HepG2 (cell line): ENCODE data around the gene GCDH. TPM values are rescaled to one million over a fixed set of nuclear protein-coding genes. Genes with fewer than 3 reads are reported as not detected.

Experiments used
- CCAR2 ChIP-seq: fragments of 200-400 bp; formaldehyde crosslinking; optimal IDR thresholded peaks from 2 replicates; pipeline ENCODE3; 2018; ENCODE audit warnings: low read depth, mild to moderate bottlenecking, low read length, moderate library complexity
- CHD2 ChIP-seq: IDR thresholded peaks from 2 replicates; pipeline ENCODE4 v1.6.1; 2011; ENCODE audit warnings: low read depth, low read length, improper control_type of control experiment
- EEA1 ChIP-seq: sonication (generic); formaldehyde crosslinking; IDR thresholded peaks from 2 replicates; pipeline ENCODE4 v1.5.1; 2020; ENCODE audit warnings: mild to moderate bottlenecking, missing genetic modification reagents, borderline replicate concordance
- ISX ChIP-seq: sonication (generic); formaldehyde crosslinking; conservative IDR thresholded peaks from 2 replicates; pipeline ENCODE4 v1.5.0; 2020; ENCODE audit warnings: missing genetic modification reagents
- MAFG ChIP-seq: sonication (generic); formaldehyde crosslinking; IDR thresholded peaks from 2 replicates; pipeline ENCODE4 v1.5.1; 2020; ENCODE audit warnings: mild to moderate bottlenecking, missing genetic modification reagents
- MATR3 ChIP-seq: sonication (generic); formaldehyde crosslinking; IDR thresholded peaks from 2 replicates; pipeline ENCODE4 v1.4.0; 2020; ENCODE audit warnings: missing genetic modification reagents
- MYNN ChIP-seq: sonication (generic); formaldehyde crosslinking; IDR thresholded peaks from 2 replicates; pipeline ENCODE4 v1.4.0; 2020; ENCODE audit warnings: mild to moderate bottlenecking, low read depth, missing genetic modification reagents
- NFE2L1 ChIP-seq: sonication (generic); formaldehyde crosslinking; IDR thresholded peaks from 2 replicates; pipeline ENCODE4 v1.4.0; 2020; ENCODE audit warnings: missing genetic modification reagents, mild to moderate bottlenecking, borderline replicate concordance
- ZBTB7B ChIP-seq: sonication (generic); formaldehyde crosslinking; IDR thresholded peaks from 2 replicates; pipeline ENCODE4 v1.4.0; 2020; ENCODE audit warnings: missing genetic modification reagents
- ZFAT ChIP-seq: sonication (generic); formaldehyde crosslinking; conservative IDR thresholded peaks from 2 replicates; pipeline ENCODE4 v1.8.1; 2023; ENCODE audit warnings: missing genetic modification reagents, inconsistent platforms
- ZNF230 ChIP-seq: sonication (generic); formaldehyde crosslinking; IDR thresholded peaks from 2 replicates; pipeline ENCODE4 v1.4.0; 2020; ENCODE audit warnings: mild to moderate bottlenecking, missing genetic modification reagents
- ZNF326 ChIP-seq: sonication (generic); formaldehyde crosslinking; IDR thresholded peaks from 2 replicates; pipeline ENCODE4 v1.4.0; 2020; ENCODE audit warnings: missing genetic modification reagents, borderline replicate concordance
- ZNF451 ChIP-seq: sonication (generic); formaldehyde crosslinking; IDR thresholded peaks from 2 replicates; pipeline ENCODE4 v1.5.0; 2020; ENCODE audit warnings: mild to moderate bottlenecking, missing genetic modification reagents
- ZNF569 ChIP-seq: sonication (generic); formaldehyde crosslinking; IDR thresholded peaks from 2 replicates; pipeline ENCODE4 v1.5.0; 2020; ENCODE audit warnings: mild to moderate bottlenecking, missing genetic modification reagents, moderate library complexity, borderline replicate concordance
- ZNF670 ChIP-seq: sonication (generic); formaldehyde crosslinking; IDR thresholded peaks from 2 replicates; pipeline ENCODE4 v1.8.0; 2022; ENCODE audit warnings: mild to moderate bottlenecking, missing genetic modification reagents, borderline replicate concordance
- ZNF775 ChIP-seq: sonication (generic); formaldehyde crosslinking; IDR thresholded peaks from 2 replicates; pipeline ENCODE4 v1.4.0; 2020; ENCODE audit warnings: missing genetic modification reagents, mild to moderate bottlenecking, moderate library complexity, borderline replicate concordance
- ZNF792 ChIP-seq: IDR thresholded peaks from 2 replicates; pipeline ENCODE4 v1.6.1; 2016
- ZNF879 ChIP-seq: sonication (generic); formaldehyde crosslinking; IDR thresholded peaks from 2 replicates; pipeline ENCODE4 v1.8.1; 2023; ENCODE audit warnings: missing genetic modification reagents
- ZZZ3 ChIP-seq: sonication (generic); formaldehyde crosslinking; IDR thresholded peaks from 2 replicates; pipeline ENCODE4 v1.4.0; 2020; ENCODE audit warnings: missing genetic modification reagents, mild to moderate bottlenecking, borderline replicate concordance
- polyA plus RNA-seq, 8 experiments: library from polyadenylated mRNA; depleted of rRNA in 3 of 8; stranded (reverse) in 7 of 8; unstranded in 1 of 8; fragments of >200 nt; fragmentation: Illumina TruSeq in 4 of 8; extraction: Trizol in 4 of 8; gene quantifications; 2 replicates each; pipeline versions ENCODE4 v1.2.1 to v1.2.3, GENCODE V29; 2011 to 2016; ENCODE audit warnings: low read depth in 4 of 8, missing spikeins in 1 of 8, mixed read lengths in 1 of 8; ENCODE audit not compliant: insufficient read depth in 1 of 8
- total RNA-seq, 5 experiments: library from RNA; depleted of rRNA; stranded (reverse); fragments of >200 nt; fragmentation: Illumina TruSeq; extraction: Trizol; gene quantifications; 2 replicates each; pipeline ENCODE4 v1.2.3, GENCODE V29; 2016; ENCODE audit warnings: low read depth in 1 of 5
- TF ChIP-seq, protein P1 (sequence below): sonication (generic); formaldehyde crosslinking; IDR thresholded peaks from 2 replicates; pipeline ENCODE4 v1.4.0; 2020; ENCODE audit warnings: missing genetic modification reagents, borderline replicate concordance
- TF ChIP-seq, protein P2 (sequence below): sonication (generic); formaldehyde crosslinking; IDR thresholded peaks from 2 replicates; pipeline ENCODE4 v1.5.1; 2020; ENCODE audit warnings: mild to moderate bottlenecking, missing genetic modification reagents, borderline replicate concordance

Gene GCDH
- total and polyA plus RNA-seq, 2 of the 13 experiments (the other 11 are each of a cell fraction or from before 2014, with no cell fraction given), result 15.1 to 38.0 TPM

DNA sequence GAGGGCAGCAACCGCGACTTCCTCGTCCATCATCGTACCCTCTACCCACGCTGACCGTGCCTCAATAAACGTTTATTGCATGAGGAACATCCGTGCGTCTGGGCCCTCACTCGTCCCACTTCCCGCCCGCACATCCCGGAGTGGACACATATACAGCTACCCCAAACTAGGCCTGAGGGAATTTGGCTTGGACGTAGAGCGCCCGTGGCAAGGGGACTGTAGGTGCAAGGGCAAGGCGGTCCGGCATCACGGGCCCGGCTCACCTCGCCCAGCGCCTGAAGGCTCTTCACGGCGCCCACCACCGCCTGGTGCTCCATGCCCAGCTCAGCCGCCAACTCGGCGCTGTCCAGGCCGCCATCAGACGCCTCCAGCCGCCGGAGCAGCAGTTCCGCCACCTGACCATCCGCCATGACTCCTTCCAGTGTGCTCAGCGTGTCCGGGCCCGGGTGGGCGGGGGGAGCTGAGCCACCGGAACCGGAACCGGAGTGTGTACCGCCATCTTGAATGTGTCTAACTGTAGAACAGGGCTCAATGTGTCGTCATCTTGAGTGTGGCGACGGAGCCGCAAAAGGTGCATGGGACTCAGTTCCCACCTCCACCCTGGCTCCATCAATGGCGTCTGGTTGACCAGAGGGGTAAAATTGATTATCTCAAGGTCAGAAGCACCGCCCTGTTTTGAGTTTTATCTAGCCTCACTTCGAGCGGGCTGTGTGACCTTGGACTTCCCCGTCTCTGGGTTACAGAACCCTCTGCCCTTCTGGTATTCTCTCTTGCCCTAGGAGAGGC, 42.5 kb downstream of the GCDH start, which contains the start of gene FARSA (continued):
- TF ChIP-seq ZNF775 (CRISPR knock-in tag), result no peak
- TF ChIP-seq ZNF326 (CRISPR knock-in tag), result no peak
- TF ChIP-seq, protein P1, sequence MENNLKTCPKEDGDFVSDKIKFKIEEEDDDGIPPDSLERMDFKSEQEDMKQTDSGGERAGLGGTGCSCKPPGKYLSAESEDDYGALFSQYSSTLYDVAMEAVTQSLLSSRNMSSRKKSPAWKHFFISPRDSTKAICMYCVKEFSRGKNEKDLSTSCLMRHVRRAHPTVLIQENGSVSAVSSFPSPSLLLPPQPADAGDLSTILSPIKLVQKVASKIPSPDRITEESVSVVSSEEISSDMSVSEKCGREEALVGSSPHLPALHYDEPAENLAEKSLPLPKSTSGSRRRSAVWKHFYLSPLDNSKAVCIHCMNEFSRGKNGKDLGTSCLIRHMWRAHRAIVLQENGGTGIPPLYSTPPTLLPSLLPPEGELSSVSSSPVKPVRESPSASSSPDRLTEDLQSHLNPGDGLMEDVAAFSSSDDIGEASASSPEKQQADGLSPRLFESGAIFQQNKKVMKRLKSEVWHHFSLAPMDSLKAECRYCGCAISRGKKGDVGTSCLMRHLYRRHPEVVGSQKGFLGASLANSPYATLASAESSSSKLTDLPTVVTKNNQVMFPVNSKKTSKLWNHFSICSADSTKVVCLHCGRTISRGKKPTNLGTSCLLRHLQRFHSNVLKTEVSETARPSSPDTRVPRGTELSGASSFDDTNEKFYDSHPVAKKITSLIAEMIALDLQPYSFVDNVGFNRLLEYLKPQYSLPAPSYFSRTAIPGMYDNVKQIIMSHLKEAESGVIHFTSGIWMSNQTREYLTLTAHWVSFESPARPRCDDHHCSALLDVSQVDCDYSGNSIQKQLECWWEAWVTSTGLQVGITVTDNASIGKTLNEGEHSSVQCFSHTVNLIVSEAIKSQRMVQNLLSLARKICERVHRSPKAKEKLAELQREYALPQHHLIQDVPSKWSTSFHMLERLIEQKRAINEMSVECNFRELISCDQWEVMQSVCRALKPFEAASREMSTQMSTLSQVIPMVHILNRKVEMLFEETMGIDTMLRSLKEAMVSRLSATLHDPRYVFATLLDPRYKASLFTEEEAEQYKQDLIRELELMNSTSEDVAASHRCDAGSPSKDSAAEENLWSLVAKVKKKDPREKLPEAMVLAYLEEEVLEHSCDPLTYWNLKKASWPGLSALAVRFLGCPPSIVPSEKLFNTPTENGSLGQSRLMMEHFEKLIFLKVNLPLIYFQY (CRISPR knock-in tag), result peak; percentile 60; the same call in 1 of the 2 replicates
- peak; percentile 86; the same call in 1 of the 2 replicates for TF ChIP-seq ZNF230 (CRISPR knock-in tag)
- peak; percentile 66; the same call in 1 of the 2 replicates for TF ChIP-seq NFE2L1 (CRISPR knock-in tag)
- peak; percentile 75 for TF ChIP-seq ZNF792 (CRISPR knock-in tag)
- no peak for TF ChIP-seq ZNF670 (CRISPR knock-in tag)
- TF ChIP-seq ZFAT (CRISPR knock-in tag), result no peak
- TF ChIP-seq ZBTB7B (CRISPR knock-in tag), result no peak
- no peak for TF ChIP-seq MAFG (CRISPR knock-in tag)
- TF ChIP-seq ZZZ3 (CRISPR knock-in tag), result no peak; the same call in 1 of the 2 replicates
- no peak for TF ChIP-seq CHD2
- TF ChIP-seq ZNF569 (CRISPR knock-in tag), result 0 out of 2 replicates have a peak, but pooled peaks have one; percentile 22
- no peak for TF ChIP-seq MYNN
- TF ChIP-seq ISX (CRISPR knock-in tag), result no peak
- TF ChIP-seq EEA1 (CRISPR knock-in tag), result no peak
- TF ChIP-seq ZNF451, result 0 out of 2 replicates have a peak, but pooled peaks have one; percentile 48
- TF ChIP-seq ZNF879 (CRISPR knock-in tag), result 0 out of 2 replicates have a peak, but pooled peaks have one; percentile 66
- TF ChIP-seq CCAR2, result no peak
- no peak for TF ChIP-seq MATR3 (CRISPR knock-in tag)
- TF ChIP-seq, protein P2, sequence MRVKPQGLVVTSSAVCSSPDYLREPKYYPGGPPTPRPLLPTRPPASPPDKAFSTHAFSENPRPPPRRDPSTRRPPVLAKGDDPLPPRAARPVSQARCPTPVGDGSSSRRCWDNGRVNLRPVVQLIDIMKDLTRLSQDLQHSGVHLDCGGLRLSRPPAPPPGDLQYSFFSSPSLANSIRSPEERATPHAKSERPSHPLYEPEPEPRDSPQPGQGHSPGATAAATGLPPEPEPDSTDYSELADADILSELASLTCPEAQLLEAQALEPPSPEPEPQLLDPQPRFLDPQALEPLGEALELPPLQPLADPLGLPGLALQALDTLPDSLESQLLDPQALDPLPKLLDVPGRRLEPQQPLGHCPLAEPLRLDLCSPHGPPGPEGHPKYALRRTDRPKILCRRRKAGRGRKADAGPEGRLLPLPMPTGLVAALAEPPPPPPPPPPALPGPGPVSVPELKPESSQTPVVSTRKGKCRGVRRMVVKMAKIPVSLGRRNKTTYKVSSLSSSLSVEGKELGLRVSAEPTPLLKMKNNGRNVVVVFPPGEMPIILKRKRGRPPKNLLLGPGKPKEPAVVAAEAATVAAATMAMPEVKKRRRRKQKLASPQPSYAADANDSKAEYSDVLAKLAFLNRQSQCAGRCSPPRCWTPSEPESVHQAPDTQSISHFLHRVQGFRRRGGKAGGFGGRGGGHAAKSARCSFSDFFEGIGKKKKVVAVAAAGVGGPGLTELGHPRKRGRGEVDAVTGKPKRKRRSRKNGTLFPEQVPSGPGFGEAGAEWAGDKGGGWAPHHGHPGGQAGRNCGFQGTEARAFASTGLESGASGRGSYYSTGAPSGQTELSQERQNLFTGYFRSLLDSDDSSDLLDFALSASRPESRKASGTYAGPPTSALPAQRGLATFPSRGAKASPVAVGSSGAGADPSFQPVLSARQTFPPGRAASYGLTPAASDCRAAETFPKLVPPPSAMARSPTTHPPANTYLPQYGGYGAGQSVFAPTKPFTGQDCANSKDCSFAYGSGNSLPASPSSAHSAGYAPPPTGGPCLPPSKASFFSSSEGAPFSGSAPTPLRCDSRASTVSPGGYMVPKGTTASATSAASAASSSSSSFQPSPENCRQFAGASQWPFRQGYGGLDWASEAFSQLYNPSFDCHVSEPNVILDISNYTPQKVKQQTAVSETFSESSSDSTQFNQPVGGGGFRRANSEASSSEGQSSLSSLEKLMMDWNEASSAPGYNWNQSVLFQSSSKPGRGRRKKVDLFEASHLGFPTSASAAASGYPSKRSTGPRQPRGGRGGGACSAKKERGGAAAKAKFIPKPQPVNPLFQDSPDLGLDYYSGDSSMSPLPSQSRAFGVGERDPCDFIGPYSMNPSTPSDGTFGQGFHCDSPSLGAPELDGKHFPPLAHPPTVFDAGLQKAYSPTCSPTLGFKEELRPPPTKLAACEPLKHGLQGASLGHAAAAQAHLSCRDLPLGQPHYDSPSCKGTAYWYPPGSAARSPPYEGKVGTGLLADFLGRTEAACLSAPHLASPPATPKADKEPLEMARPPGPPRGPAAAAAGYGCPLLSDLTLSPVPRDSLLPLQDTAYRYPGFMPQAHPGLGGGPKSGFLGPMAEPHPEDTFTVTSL (CRISPR knock-in tag), result no peak
